Stimulated activated CD4-positive, alpha-beta T cell treated with anti-CD3 and anti-CD28 coated beads, Interleukin-1b, Interleukin-23, amount 100 ng/mL, for 24 hours (primary cell): ENCODE data around the gene KNG1.

ENCODE experiments used
- DNase-seq, 4 experiments: peaks; one replicate each; pipeline ENCODE4 v3.0.0-alpha.2; 2020; ENCODE audit warnings: low read depth in 4 of 4, low spot score in 1 of 4

KNG1 gene

GRCh38 chr3:186772701-186773417 is 55.7 kb downstream of the KNG1 start:
- DNase-seq: peak in 2 of 4 experiments; percentile 57 to 59

GRCh38 chr3:186775999-186776398 is 58.8 kb downstream of the KNG1 start:
- DNase-seq: no peak

DNA sequence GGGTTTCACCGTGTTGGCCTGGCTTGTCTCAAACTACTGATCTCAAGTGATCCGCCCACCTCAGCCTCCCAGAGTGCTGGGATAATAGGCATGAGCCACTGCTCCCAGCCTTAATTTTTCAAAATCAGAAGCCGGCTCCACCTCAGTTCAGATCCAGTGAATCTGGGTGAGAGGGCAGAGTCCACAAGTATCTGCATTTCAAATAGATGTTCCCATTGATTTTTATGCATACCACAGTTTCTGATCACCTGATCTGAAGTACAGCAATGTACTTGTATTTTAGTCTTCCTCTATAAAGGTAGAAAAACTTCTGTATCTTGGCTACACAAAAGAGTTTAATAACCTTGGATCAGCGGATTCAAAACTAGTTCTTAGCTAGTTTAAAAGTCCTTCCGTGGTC is 62.0 kb downstream of the KNG1 start:
- DNase-seq: no peak

DNA sequence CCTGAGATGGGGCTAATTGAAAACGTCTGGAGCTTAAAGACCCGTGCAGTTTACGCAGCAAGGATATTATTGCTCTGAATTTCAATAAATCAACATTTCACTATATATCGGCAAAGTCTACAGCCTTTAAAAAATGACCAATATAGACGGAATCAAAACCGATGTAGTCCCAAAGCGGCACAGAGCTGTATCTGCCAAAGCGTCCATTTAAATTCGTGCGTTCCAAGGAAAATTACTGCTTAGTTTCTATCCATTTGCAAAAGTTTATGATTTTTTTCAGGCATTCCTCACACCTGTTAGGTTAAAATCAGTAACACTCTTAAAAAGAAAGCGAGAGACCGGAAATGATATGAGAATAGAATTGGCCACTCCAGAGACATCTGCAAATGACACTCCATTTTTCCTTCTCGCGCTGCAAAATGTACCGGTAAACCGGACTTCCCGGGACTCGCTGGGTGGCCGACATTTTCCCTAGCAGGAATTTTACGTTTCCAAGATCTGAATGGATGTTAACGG is 65.4 kb downstream of the KNG1 start:
- DNase-seq: no peak

DNA sequence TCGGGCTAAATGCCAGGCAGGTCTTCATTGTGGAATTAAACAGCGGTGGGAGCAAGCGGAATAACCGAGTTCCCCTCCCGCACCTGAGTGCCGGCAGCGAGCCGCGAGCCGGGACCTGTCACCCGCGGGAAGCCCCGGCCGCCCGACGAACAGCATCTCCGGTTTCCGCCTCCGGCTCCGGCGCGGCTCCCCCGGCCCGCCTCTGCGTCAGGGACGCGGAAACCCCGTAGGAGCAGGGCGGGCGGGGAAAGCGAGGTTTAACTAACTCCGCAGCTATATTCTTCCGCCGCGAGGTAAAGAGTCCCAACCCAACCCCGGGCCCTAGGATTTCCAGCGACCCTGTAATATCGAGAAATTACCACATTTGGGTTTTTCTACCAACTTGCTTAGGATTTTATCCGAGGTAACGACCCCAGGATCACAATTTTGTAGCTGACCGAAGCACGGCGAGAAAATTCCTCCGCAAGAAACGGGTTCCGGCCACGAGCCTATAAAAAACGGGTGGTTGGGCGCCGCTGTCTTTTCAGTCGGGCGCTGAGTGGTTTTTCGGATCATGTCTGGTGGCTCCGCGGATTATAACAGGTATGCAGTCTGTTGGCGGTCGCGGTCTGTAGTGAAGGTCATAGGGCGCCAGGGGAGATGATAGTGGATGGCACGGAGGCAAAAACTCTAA is 66.0 kb downstream of the KNG1 start, which contains the start of gene EIF4A2:
Gene EIF4A2, plus strand, starts transcription at position 520 of the 673 bp plus-strand sequence. Its CDS starts 34 bp downstream, at position 554.
- peak; percentile 82 to 87 (median 86) for DNase-seq

DNA sequence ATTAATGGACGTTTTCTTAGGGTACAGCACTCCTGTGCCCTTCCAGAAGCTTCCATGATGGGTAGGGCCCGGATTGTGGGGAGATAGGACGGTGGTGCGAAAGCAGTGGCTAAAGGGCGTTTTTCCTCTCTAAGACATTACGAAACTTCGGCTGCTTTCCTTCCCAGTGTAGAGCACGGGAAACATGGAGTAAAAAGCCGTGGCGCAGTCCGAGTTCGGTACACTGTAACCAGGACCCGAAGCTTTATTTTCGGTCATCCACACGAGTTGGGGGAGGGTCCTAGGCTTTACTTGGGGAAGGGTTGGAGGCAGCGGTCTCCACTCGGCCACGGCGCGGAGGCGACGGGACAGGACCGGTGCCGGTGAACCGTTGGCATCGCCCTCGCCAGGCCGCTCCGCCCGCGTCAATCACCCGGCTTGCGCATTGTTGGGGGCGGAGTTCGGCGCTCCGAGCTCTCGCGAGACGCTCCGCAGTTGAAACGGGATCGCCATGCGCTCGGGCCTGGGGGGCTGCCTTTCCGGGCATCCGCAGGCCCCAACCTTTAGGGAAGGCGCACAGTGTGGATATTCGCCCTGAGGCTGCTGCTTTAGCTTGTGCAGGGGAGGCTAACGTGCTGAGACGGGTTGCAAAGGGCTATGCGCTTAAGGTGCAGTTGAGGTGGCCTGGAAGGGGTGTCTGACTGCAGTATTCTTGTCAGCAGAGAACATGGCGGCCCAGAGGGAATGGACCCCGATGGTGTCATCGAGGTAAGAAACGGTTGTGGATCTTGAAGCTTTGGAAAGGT is 66.8 kb downstream of the KNG1 start:
- DNase-seq: peak in 2 of 4 experiments; percentile 57

GRCh38 chr3:186784820-186785494 is 67.8 kb downstream of the KNG1 start:
- no peak for DNase-seq

GRCh38 chr3:186785495-186786018 is 68.4 kb downstream of the KNG1 start:
- DNase-seq: no peak

DNA sequence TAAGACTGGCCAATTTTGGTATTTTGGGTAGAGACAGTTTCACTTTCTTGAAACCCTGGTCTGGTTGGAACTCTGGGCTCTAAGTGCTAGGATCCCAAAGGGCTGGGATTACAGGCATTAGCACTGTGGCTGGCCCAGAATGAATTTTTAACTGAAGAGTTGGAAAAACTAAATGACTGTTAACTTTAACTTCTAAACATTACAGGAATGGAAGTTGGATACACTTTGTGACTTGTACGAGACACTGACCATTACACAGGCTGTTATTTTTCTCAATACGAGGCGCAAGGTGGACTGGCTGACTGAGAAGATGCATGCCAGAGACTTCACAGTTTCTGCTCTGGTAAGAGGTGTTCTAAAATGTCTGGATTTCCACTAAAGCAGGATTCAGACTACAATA is 69.8 kb downstream of the KNG1 start:
- no peak for DNase-seq

DNA sequence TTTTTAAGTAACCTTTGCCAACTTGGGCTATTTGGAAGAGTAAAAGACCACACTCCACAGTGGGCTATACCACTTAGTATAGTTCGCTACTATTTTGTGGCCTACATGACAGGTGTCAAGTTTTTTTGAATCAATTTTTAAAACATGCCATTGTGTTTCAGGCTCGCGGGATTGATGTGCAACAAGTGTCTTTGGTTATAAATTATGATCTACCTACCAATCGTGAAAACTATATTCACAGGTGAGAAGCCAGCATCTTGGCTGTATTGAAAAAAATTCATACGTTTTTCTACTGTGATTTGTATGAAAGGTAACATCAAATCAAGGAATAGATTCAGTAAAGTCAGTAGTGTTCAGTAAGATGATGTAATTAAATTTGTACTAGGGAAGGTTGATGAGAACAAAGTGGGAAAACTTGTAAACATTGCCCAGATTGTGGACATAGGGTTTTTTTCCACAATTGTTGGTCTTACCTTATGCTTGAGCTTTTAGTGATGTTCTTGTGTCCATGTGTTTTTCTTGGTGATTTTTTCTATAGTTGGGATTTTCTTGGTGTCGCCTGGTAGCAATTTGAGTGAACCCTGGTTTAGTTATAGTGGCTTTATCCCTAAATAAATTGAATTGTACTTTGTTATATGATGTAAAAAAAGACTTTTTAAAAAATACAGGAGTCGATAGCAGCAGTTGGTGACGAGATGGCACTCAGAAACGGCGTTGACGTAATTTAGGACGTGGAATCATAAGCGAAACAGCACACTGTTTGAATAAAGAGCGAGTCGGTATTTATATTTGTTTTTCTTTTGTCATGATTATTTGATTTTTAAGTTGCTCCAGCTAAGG is 70.7 kb downstream of the KNG1 start:
- no peak for DNase-seq

GRCh38 chr3:186788482-186789370 is 71.6 kb downstream of the KNG1 start:
- no peak for DNase-seq

GRCh38 chr3:186789554-186790260 is 72.5 kb downstream of the KNG1 start:
- DNase-seq: no peak

GRCh38 chr3:186790261-186790981 is 73.3 kb downstream of the KNG1 start:
- no peak for DNase-seq
